H9 (cell line): ENCODE measurements around the gene FGF21. TPM values are rescaled to one million over a fixed set of nuclear protein-coding genes. Genes with fewer than 3 reads are reported as not detected.

ENCODE experiments used
- DNase-seq: peaks from one replicate; pipeline ENCODE4 v3.0.0-alpha.2; 2017
- H2AFZ ChIP-seq: one replicate; pipeline ENCODE4 v1.6.1; 2013; ENCODE audit warnings: mild to moderate bottlenecking, low read length, control low read depth, moderate library complexity
- H2AK5ac ChIP-seq: 2 replicates; pipeline ENCODE4 v1.6.1; 2013; ENCODE audit warnings: low read length, control low read depth, mixed read lengths; ENCODE audit not compliant: insufficient read length
- H2BK120ac ChIP-seq: one replicate; pipeline ENCODE4 v1.6.1; 2013; ENCODE audit warnings: low read depth, mild to moderate bottlenecking, low read length, control low read depth, inconsistent platforms; ENCODE audit not compliant: poor library complexity, severe bottlenecking
- H2BK12ac ChIP-seq: 2 replicates; pipeline ENCODE4 v1.6.1; 2013; ENCODE audit warnings: low read length, control low read depth, mixed read lengths, low read depth; ENCODE audit not compliant: insufficient read length
- H2BK15ac ChIP-seq: 2 replicates; pipeline ENCODE4 v1.6.1; 2013; ENCODE audit warnings: low read depth, low read length, control low read depth
- H2BK20ac ChIP-seq: one replicate; pipeline ENCODE4 v1.6.1; 2013; ENCODE audit warnings: low read depth, mild to moderate bottlenecking, low read length, control low read depth, inconsistent platforms; ENCODE audit not compliant: poor library complexity, severe bottlenecking
- H2BK5ac ChIP-seq: 2 replicates; pipeline ENCODE4 v1.6.1; 2013; ENCODE audit warnings: low read length, control low read depth, mixed read lengths; ENCODE audit not compliant: insufficient read length
- H3K14ac ChIP-seq: 2 replicates; pipeline ENCODE4 v1.6.1; 2013; ENCODE audit warnings: low read length, control low read depth; ENCODE audit not compliant: insufficient read depth
- H3K18ac ChIP-seq: 2 replicates; pipeline ENCODE4 v1.6.1; 2013; ENCODE audit warnings: low read depth, mild to moderate bottlenecking, mixed read lengths, low read length, control low read depth; ENCODE audit not compliant: insufficient read length
- H3K23ac ChIP-seq: 2 replicates; pipeline ENCODE4 v1.6.1; 2013; ENCODE audit warnings: low read length, control low read depth, mixed read lengths, low read depth; ENCODE audit not compliant: insufficient read length
- H3K23me2 ChIP-seq: 2 replicates; pipeline ENCODE4 v1.6.1; 2013; ENCODE audit warnings: low read depth, mild to moderate bottlenecking, mixed read lengths, low read length, control low read depth; ENCODE audit not compliant: insufficient read length, poor library complexity, severe bottlenecking
- H3K27ac ChIP-seq: 2 replicates; pipeline ENCODE4 v1.5.1; 2013; ENCODE audit warnings: low read length, control low read depth, mixed read lengths, low read depth; ENCODE audit not compliant: insufficient read length
- H3K27me3 ChIP-seq: 2 replicates; pipeline ENCODE4 v1.6.1; 2013; ENCODE audit warnings: low read length, control low read depth, inconsistent platforms; ENCODE audit not compliant: insufficient read depth
- H3K4ac ChIP-seq: 2 replicates; pipeline ENCODE4 v1.6.1; 2013; ENCODE audit warnings: low read depth, mild to moderate bottlenecking, control low read depth, inconsistent platforms, low read length, moderate library complexity
- H3K4me1 ChIP-seq: 2 replicates; pipeline ENCODE4 v1.6.1; 2013; ENCODE audit warnings: low read length, control low read depth, inconsistent platforms; ENCODE audit not compliant: insufficient read depth
- H3K4me2 ChIP-seq: 2 replicates; pipeline ENCODE4 v1.6.1; 2013; ENCODE audit warnings: low read length, control low read depth, mixed read lengths; ENCODE audit not compliant: insufficient read length, insufficient read depth
- H3K56ac ChIP-seq: 2 replicates; pipeline ENCODE4 v1.6.1; 2013; ENCODE audit warnings: low read depth, mild to moderate bottlenecking, mixed read lengths, low read length, control low read depth; ENCODE audit not compliant: insufficient read length
- H3K79me1 ChIP-seq: 2 replicates; pipeline ENCODE4 v1.6.1; 2013; ENCODE audit warnings: low read depth, mild to moderate bottlenecking, moderate library complexity, low read length, control low read depth, inconsistent platforms; ENCODE audit not compliant: insufficient read depth, poor library complexity, severe bottlenecking
- H3K79me2 ChIP-seq: 2 replicates; pipeline ENCODE4 v1.6.1; 2013; ENCODE audit warnings: low read length, control low read depth, inconsistent platforms; ENCODE audit not compliant: insufficient read depth
- H3K9ac ChIP-seq: 2 replicates; pipeline ENCODE4 v1.6.1; 2013; ENCODE audit warnings: low read length, control low read depth, mixed read lengths; ENCODE audit not compliant: insufficient read length; ENCODE audit errors: extremely low read depth
- H3K9me3 ChIP-seq: one replicate; pipeline ENCODE4 v1.6.1; 2013; ENCODE audit warnings: low read depth, low read length, inconsistent platforms; ENCODE audit not compliant: control insufficient read depth
- H3T11ph ChIP-seq: one replicate; pipeline ENCODE4 v1.6.1; 2013; ENCODE audit warnings: mild to moderate bottlenecking, low read length, control low read depth, inconsistent platforms
- H4K20me1 ChIP-seq: one replicate; pipeline ENCODE4 v1.6.1; 2013; ENCODE audit not compliant: control insufficient read depth, insufficient read length, insufficient read depth
- H4K5ac ChIP-seq: 2 replicates; pipeline ENCODE4 v1.6.1; 2013; ENCODE audit warnings: low read depth, mild to moderate bottlenecking, mixed read lengths, low read length, control low read depth; ENCODE audit not compliant: insufficient read length
- H4K8ac ChIP-seq: replicated peaks from 2 replicates; pipeline ENCODE4 v1.6.1; 2013; ENCODE audit warnings: low read length, control low read depth, mixed read lengths, low read depth; ENCODE audit not compliant: insufficient read length
- H4K91ac ChIP-seq: 2 replicates; pipeline ENCODE4 v1.6.1; 2013; ENCODE audit warnings: low read depth, mild to moderate bottlenecking, moderate library complexity, mixed read lengths, low read length, control low read depth; ENCODE audit not compliant: insufficient read length
- H3K27ac Mint-ChIP-seq, 3 experiments: 2 replicates in 2 of 3; 3 replicates in 1 of 3; pipeline ENCODE4 v1.8.0; 2020 to 2021; ENCODE audit warnings: mixed read lengths in 3 of 3, mild to moderate bottlenecking in 1 of 3, moderate library complexity in 1 of 3
- H3K27me3 Mint-ChIP-seq: 2 replicates; pipeline ENCODE4 v1.8.0; 2021; ENCODE audit warnings: low read depth, mild to moderate bottlenecking, moderate library complexity, mixed read lengths
- H3K36me3 Mint-ChIP-seq, 3 experiments: 2 replicates in 2 of 3; 3 replicates in 1 of 3; pipeline ENCODE4 v1.8.0; 2020 to 2021; ENCODE audit warnings: low read depth in 3 of 3, mixed read lengths in 3 of 3; ENCODE audit not compliant: insufficient read depth in 1 of 3
- H3K4me1 Mint-ChIP-seq, 2 experiments: 2 replicates each; pipeline ENCODE4 v1.8.0; 2020; ENCODE audit warnings: mixed read lengths in 2 of 2
- H3K4me3 Mint-ChIP-seq, 2 experiments: 2 replicates in 1 of 2; 3 replicates in 1 of 2; pipeline ENCODE4 v1.8.0; 2020 to 2021; ENCODE audit warnings: mild to moderate bottlenecking in 2 of 2, mixed read lengths in 2 of 2, moderate library complexity in 1 of 2
- H3K9me3 Mint-ChIP-seq, 2 experiments: 2 replicates in 1 of 2; 3 replicates in 1 of 2; pipeline ENCODE4 v1.8.0; 2020; ENCODE audit warnings: mild to moderate bottlenecking in 2 of 2, mixed read lengths in 2 of 2, moderate library complexity in 1 of 2
- WGBS: extraction: QIAGEN DNeasy Blood & Tissue Kit; methylation state at CpG from one replicate; pipeline ENCODE4 v1.1.7; 2013; ENCODE audit warnings: missing lambda C conversion rate, low lambda C conversion rate, mixed read lengths; ENCODE audit not compliant: insufficient read length; ENCODE audit errors: extremely low coverage; 5-methylcytosine and 5-hydroxymethylcytosine counted together
- total RNA-seq: library from RNA; stranded (reverse); gene quantifications from 2 replicates; pipeline ENCODE4 v1.2.1, GENCODE V29; 2021
- TF ChIP-seq, protein P1 (sequence below): fragments of 200-600 bp; sonication (generic); conservative IDR thresholded peaks from 3 replicates; pipeline ENCODE4 v1.8.0; 2021; ENCODE audit warnings: antibody characterized with exemption, mild to moderate bottlenecking

FGF21 gene
- total RNA-seq, 1 experiment from 2014 or later: 0.90 TPM

DNA sequence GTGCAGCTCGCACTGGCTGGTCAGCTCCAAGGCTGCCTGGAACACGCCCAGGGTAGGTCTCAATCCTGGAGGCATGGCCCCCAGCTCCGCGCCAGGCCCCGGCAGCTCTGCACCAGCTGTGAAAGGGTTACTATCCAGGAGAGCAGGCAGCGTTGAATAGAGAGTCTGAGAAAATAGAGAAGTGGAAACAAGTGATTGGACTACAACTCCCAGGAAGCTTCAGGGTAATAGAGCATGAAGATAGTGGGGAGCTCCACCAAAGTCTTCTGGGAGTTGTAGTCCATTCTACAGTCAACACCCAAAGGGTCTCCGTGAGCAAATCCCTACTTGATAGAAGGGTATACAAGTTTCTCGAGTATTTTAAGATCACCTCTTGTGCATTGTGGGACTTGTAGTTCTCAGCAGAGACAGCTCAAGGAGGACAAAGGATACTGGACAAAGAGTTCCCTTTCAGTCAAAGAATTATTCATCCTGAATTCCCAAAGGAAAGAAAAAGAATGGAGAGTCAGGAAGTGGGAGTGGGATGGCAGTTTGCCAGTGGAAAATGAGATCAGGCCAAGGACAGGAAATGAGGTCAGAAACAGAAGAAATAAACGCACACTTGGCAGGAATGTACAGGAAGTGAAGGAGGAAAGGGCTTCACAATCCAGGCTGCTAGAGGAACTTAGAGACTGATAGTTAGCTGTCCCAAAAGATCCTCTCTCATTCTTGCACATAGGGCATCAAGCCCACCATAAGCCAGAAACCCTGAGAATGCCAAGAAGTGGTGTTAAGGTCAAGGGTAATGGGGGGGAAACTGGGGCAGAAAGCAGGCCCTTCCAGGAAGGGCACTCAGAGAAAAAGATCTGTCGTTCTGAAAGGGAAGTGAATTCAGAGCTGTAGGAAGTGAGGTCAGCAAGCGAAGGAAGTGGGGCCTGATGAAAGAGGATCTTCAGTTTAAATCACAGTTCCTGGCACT lies 30.2 kb upstream of the FGF21 start:
- H3K23ac ChIP-seq: no peak overlapping the region
- peaks cover 0 to 4% (median 4%) of the 10 kb centered on the region in 3 experiments; a peak in 3 of 7 replicates for H3K36me3 Mint-ChIP-seq
- H3K4me2 ChIP-seq: no peak overlapping the region
- H3K14ac ChIP-seq: no peak overlapping the region
- H3K27me3 Mint-ChIP-seq: no peaks in the 10 kb centered on the region; the same call in 1 of the 2 replicates
- no peak overlapping the region for H2BK120ac ChIP-seq
- no peak overlapping the region for H4K91ac ChIP-seq
- H3K23me2 ChIP-seq: no peaks in the 10 kb centered on the region
- no peak overlapping the region for H2BK15ac ChIP-seq
- no peaks in the 10 kb centered on the region for H3K4me1 ChIP-seq
- H3K27ac ChIP-seq: no peak overlapping the region
- H3K27ac Mint-ChIP-seq: peak overlapping the region in 2 of 3 experiments; percentile 38 to 78; a peak in 4 of 7 replicates
- H3K18ac ChIP-seq: no peak overlapping the region
- H3K79me2 ChIP-seq: no peaks in the 10 kb centered on the region
- no peak overlapping the region for H4K8ac ChIP-seq
- H3K9me3 Mint-ChIP-seq: no peaks in the 10 kb centered on the region
- H3K4me3 Mint-ChIP-seq: peak overlapping the region in 1 of 2 experiments; percentile 33; a peak in 1 of 5 replicates
- H2BK12ac ChIP-seq: no peak overlapping the region
- no peak overlapping the region for H2AFZ ChIP-seq
- H4K20me1 ChIP-seq: no peaks in the 10 kb centered on the region
- peak; percentile 58 for DNase-seq
- peaks cover 7 to 14% of the 10 kb centered on the region in 2 experiments for H3K4me1 Mint-ChIP-seq
- H3K9me3 ChIP-seq: no peaks in the 10 kb centered on the region
- no peak overlapping the region for H4K5ac ChIP-seq
- H2BK20ac ChIP-seq: no peak overlapping the region
- H3T11ph ChIP-seq: no peak overlapping the region
- H2AK5ac ChIP-seq: no peak overlapping the region
- H3K27me3 ChIP-seq: no peaks in the 10 kb centered on the region
- no peak overlapping the region for H3K56ac ChIP-seq
- H3K79me1 ChIP-seq: no peaks in the 10 kb centered on the region
- no peak overlapping the region for H3K9ac ChIP-seq
- TF ChIP-seq, protein P1, sequence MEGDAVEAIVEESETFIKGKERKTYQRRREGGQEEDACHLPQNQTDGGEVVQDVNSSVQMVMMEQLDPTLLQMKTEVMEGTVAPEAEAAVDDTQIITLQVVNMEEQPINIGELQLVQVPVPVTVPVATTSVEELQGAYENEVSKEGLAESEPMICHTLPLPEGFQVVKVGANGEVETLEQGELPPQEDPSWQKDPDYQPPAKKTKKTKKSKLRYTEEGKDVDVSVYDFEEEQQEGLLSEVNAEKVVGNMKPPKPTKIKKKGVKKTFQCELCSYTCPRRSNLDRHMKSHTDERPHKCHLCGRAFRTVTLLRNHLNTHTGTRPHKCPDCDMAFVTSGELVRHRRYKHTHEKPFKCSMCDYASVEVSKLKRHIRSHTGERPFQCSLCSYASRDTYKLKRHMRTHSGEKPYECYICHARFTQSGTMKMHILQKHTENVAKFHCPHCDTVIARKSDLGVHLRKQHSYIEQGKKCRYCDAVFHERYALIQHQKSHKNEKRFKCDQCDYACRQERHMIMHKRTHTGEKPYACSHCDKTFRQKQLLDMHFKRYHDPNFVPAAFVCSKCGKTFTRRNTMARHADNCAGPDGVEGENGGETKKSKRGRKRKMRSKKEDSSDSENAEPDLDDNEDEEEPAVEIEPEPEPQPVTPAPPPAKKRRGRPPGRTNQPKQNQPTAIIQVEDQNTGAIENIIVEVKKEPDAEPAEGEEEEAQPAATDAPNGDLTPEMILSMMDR: no peak
- H2BK5ac ChIP-seq: no peak overlapping the region
- no peak overlapping the region for H3K4ac ChIP-seq
- no CpG with 5 or more reads among the region's 11 CpGs for WGBS
